ENCODE measurements around the gene ZMIZ1.

ZMIZ1 gene

DNA sequence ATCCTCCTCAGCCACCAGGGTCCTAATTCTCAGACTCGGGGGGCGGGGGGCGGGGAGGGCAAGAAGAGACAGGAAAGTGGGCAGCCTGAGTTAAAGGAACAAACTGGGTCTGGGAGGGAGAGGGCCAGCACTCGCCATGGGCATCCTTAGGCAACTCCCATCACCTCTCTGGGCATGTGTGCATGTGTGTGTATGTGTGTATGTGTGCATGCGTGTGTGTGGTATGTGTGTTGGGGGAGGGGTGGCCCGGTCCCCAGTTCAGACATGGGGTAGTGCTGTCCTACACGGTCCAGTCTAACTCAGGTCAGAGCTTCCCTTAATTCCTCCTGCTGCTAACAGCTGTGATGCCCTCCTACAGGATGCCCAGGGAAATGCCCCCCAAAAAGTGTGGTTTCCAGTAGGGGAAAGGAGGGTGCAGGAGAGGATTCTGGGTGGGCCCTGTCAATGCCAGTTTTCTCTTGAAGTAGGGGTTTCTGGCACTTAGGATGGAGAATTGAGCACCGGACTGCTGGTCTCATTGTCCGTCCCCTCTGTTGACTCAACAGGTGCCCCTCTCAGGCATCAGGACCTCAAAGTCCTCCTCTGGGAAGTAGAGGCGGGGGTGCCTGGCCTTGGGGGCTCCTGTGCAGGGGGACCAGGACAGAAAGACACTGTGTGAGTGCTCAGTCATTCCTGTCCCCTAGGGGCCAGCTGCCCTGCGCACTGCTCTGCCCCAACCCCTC is 15.1 kb upstream of the ZMIZ1 start:
- no peak for DNase-seq

DNA sequence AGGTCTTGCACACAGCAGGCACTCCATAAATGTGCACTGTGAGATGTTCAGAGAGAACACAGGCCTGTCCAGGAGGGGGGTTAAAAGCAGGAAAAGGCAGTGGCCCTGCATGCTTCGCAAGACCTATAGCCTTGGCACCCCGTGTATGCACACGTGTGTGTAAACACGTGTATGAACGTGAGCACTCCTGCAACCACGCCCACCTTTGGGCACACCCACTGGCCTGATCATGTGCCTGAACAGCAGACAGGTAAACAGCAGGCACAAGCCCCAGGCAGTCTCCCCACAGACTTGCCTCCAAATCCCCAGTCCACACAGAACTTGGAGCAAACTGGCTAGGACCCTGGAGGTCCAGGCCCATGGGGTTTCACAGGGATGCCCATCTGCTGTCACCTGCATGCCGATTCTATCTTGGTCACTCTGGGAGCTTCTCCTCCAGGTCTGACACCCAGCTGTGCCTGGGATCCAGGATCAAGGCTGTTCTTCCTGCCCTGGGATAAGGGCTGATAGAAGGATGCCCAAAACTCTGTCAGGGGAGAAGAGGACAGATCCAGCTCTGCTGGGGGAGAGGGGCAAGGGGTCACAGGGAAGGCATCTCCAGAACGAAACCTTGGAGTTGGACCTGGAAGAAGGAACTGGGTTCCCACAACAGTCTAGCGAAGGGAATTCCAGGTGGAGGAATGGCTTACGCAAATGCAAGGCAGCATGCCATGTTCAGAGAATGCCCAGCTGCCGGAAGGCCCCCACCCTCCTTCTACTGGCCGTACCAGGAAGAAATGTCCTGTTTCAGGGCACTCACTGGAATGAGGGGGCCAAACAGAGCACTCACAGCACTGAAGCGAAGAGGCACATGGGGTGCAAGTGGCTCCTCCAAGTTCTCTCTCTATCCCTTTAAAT is 14.3 kb upstream of the ZMIZ1 start:
- no peak for DNase-seq

- DNase-seq = no peak
These were observed 13.5 kb upstream of the ZMIZ1 start for GRCh38 chr10:79055100-79055782.

GRCh38 chr10:79055892-79056291 is 12.9 kb upstream of the ZMIZ1 start:
- DNase-seq = no peak

GRCh38 chr10:79056361-79056735 is 12.4 kb upstream of the ZMIZ1 start:
- no peak for DNase-seq

GRCh38 chr10:79056736-79057391 is 11.9 kb upstream of the ZMIZ1 start:
- DNase-seq = no peak

- DNase-seq = no peak
These were observed 11.1 kb upstream of the ZMIZ1 start for GRCh38 chr10:79057481-79058275.

- no peak for DNase-seq
These were observed 9.6 kb upstream of the ZMIZ1 start for GRCh38 chr10:79058899-79059841.

GRCh38 chr10:79059859-79060379 is 8.8 kb upstream of the ZMIZ1 start:
- DNase-seq = no peak

DNA sequence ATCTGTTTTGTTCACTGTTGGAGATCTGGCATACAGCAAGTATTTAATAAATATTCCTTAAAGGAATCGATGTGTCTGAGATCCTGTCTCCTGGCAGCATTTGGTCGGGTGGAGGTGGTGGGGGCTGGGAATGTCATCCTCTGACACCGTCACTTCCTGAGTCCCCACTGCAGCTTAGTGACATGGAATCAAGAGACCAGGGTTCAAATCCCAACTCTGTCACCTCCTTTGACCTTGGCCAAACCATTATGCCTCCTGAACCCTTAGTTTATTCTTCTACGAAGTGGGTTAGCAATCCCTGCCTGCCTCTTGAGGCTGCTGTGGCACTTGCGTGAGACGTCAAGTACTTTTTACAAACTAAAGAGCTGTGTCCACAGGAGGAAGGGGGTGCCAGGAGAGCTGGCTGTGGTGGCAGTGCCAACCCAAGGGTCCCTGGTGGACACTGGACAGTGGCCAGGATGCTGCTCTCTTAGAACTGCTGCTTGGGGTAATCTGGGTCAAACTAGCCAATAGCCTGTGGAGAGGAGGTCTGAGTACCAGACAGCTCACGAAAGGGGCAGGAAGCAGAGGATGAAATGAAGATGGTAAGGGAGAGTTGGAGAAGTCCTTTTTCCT is 8.0 kb upstream of the ZMIZ1 start:
- DNase-seq = no peak

GRCh38 chr10:79061441-79062315 is 7.1 kb upstream of the ZMIZ1 start:
- DNase-seq = no peak

GRCh38 chr10:79063071-79063491 is 5.7 kb upstream of the ZMIZ1 start:
- DNase-seq = no peak

GRCh38 chr10:79063661-79064492 is 4.9 kb upstream of the ZMIZ1 start:
- DNase-seq = no peak

- no peak for DNase-seq
These were observed 3.6 kb upstream of the ZMIZ1 start for GRCh38 chr10:79065091-79065551.

GRCh38 chr10:79065853-79066252 is 2.9 kb upstream of the ZMIZ1 start:
- DNase-seq = no peak

GRCh38 chr10:79066411-79067240 is 2.1 kb upstream of the ZMIZ1 start:
- peak; percentile 90 for DNase-seq
